Astrocyte of the spinal cord (primary cell): ENCODE data around the gene ZCCHC7.

ENCODE experiments used
- DNase-seq: peaks from one replicate; pipeline ENCODE4 v3.0.0; 2011; ENCODE audit warnings: low read depth, low spot score
- H3K4me3 ChIP-seq: 2 replicates; pipeline ENCODE4 v1.5.1; 2011; ENCODE audit warnings: low read depth, mild to moderate bottlenecking, low read length, moderate library complexity
- in situ Hi-C: cut with HindIII; loops from 2 replicates; pipeline ENCODE4 v1.10.0; 2017; ENCODE audit warnings: low sequenced_read_pairs
- TF ChIP-seq, protein P1 (sequence below): IDR thresholded peaks from 2 replicates; pipeline ENCODE4 v1.5.1; 2012; ENCODE audit warnings: low read depth, mild to moderate bottlenecking, low read length, inconsistent platforms

The ZCCHC7 gene

DNA sequence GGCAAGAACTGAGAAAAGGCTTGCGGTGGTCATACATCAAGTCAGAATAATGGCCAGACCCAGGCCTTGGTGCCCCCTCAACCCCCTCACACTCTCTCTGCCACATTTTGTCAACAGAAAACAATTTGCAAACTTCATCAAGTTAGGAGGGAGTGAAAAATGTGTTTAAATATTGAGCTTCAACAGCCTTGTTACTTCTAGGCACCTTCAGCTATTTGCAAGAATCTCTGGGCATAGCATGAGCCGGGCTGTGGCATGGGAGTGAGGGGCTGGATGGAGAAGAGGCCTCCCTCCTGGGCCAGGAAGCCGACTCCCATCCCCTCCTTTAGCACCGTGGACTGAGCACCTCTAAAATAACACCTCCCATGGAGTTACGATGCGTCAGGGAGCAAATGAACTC is 249.9 kb downstream of the ZCCHC7 start:
- no peak for DNase-seq
- TF ChIP-seq, protein P1, sequence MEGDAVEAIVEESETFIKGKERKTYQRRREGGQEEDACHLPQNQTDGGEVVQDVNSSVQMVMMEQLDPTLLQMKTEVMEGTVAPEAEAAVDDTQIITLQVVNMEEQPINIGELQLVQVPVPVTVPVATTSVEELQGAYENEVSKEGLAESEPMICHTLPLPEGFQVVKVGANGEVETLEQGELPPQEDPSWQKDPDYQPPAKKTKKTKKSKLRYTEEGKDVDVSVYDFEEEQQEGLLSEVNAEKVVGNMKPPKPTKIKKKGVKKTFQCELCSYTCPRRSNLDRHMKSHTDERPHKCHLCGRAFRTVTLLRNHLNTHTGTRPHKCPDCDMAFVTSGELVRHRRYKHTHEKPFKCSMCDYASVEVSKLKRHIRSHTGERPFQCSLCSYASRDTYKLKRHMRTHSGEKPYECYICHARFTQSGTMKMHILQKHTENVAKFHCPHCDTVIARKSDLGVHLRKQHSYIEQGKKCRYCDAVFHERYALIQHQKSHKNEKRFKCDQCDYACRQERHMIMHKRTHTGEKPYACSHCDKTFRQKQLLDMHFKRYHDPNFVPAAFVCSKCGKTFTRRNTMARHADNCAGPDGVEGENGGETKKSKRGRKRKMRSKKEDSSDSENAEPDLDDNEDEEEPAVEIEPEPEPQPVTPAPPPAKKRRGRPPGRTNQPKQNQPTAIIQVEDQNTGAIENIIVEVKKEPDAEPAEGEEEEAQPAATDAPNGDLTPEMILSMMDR = no peak
- no peak overlapping the region for H3K4me3 ChIP-seq
- in situ Hi-C loops = no loop called here

DNA sequence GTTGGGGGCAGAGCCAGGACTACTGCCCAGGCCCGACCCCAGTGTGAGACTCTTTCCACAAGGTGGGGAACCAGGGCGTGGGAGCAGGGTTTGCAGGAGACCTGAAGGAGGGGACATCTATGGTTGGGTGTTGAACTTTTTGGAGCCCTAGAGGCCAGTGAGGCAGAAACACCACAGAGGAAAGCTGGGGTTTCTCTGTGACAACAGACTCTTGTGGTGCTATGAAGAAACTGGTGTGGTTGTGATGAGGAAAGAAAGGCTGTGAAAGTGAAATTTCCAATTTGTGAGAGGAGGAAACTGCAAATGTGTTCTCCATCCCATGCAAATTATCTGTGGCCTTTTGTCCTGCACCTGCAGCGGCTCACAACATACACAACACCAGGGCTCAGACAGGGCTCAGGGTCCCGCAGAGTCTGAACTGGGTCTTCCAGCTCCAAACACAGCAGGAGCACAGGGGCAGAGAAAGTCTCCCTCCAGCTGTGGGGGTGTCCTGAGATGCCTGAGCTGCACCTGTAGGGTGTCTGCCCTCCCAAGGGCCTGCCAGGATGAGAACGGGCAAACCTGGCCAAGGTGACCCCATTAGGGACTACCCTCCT is 250.7 kb downstream of the ZCCHC7 start:
- TF ChIP-seq, protein P1 = no peak
- no peak overlapping the region for H3K4me3 ChIP-seq
- DNase-seq = no peak
- in situ Hi-C loops = no loop called here

DNA sequence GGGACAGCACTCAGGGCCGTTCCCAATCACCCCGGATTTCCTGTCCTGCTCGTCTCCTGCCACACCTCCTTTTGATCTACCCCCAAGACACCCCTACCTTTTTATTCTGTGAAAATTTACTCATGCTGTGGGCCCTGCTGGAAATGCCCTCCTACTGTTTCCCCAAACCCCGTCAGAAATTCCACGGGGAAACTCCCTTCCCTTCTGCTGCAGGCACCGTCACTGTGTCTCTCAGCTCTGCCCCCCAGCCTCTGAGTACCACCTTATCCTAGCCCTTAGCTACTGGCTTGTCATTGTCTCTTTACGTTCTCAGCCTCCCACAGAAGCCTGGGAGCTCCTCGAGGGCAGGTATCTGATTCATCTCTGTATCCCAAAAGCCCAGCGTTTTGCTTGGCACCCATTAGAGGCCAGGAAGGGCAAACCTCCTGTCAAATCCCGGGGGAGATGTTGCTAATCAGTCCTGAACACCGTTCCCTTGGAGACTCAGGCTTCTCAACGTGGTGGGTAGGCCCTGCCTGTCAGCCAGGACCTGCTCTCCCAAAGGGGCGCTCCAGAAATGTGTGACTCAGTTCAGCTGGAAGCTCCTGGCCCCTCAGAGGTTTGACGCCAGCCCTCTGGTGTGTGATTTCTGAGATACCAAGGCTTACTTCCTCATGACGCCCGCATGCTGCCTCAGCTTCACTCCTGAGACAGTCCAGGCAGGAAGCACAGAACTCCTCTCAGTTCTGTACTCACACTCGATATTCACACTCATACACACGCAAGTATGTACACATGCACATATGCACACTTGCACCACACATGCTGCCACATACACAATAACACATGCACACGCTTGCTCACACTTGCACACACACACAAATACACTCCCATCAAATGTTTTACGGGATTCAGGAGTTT is 251.4 kb downstream of the ZCCHC7 start:
- H3K4me3 ChIP-seq = no peak overlapping the region
- TF ChIP-seq, protein P1 = no peak
- peak; percentile 22 for DNase-seq
- in situ Hi-C loops = no loop called here

DNA sequence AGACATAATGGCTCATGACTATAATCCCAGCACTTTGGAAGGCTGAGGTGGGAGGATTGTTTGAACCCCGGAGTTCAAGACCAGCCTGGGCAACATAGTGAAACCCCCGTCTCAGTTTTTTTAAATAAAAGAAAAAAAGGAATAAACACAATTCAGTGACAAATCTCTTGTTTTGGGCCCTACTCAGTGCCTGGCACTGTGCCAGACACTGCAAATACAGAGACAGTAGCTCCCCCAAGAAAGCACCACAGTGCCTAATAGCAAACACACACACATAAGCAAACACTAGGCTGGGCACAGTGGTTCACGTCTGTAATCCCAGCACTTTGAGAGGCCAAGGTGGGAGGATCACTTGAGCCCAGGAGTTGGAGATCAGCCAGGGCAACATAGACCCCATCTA is 252.5 kb downstream of the ZCCHC7 start:
- TF ChIP-seq, protein P1 = no peak
- DNase-seq = no peak
- in situ Hi-C loops = no loop called here
- H3K4me3 ChIP-seq = no peak overlapping the region

DNA sequence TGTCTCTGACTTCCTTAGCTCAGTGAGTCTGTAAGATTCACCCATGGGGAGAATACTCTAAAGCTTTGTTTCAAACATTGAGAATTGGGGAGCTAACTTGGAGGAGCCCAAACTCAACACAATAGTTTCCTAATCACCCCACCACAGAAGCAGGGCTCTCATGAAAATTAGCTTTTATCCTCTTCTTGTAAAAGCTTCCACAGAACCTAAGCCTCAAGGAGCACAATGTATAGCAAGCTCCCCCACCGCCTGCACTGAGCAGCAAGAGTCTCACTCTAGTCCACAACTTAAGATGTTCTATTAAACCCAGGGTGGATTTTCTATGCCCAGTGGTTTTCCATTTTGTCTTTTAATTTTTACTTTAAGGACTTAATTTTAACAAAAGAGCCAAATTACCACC is 253.2 kb downstream of the ZCCHC7 start:
- TF ChIP-seq, protein P1 = no peak
- in situ Hi-C loops = no loop called here
- H3K4me3 ChIP-seq = no peak overlapping the region
- no peak for DNase-seq

DNA sequence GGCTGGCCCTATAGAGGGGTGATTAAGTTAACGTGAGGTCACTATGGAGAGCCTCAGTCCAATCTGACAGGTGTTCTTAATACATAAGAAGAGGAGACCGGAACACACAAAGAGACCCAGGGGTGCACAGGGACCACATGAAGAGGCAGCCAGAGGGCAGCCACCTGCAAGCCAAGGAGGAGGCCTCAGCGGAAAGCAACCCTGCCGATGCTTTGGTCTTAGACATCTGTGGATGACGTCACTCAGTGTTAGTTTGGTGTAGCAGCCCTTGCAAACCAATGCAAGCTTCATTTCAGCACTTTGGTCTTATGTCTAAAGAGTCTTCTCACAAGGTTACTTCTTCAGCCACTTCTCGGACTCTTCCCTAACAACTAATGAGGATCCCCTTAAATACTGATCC is 254.5 kb downstream of the ZCCHC7 start:
- H3K4me3 ChIP-seq = no peak overlapping the region
- TF ChIP-seq, protein P1 = no peak
- in situ Hi-C loops = no loop called here
- no peak for DNase-seq
